HepG2 (cell line): ENCODE data around the gene GAS5. TPM values are rescaled to one million over a fixed set of nuclear protein-coding genes. Genes with fewer than 3 reads are reported as not detected.

Experiments used
- BRD4 ChIP-seq: sonication (generic); formaldehyde crosslinking; IDR thresholded peaks from 2 replicates; pipeline ENCODE4 v1.4.0; 2020; ENCODE audit warnings: missing genetic modification reagents
- CC2D1A ChIP-seq: sonication (generic); formaldehyde crosslinking; IDR thresholded peaks from 2 replicates; pipeline ENCODE4 v1.8.1; 2023; ENCODE audit warnings: mild to moderate bottlenecking, missing genetic modification reagents
- CEBPZ ChIP-seq: IDR thresholded peaks from 2 replicates; pipeline ENCODE4 v1.6.1; 2012; ENCODE audit warnings: low read length, improper control_type of control experiment
- CENPX ChIP-seq: sonication (generic); formaldehyde crosslinking; IDR thresholded peaks from 2 replicates; pipeline ENCODE4 v1.9.0; 2021; ENCODE audit warnings: mild to moderate bottlenecking, missing genetic modification reagents, moderate library complexity
- CHD4 ChIP-seq: fragments of 200-600 bp; sonication (generic); IDR thresholded peaks from 2 replicates; pipeline ENCODE4 v1.7.0; 2017; ENCODE audit warnings: mild to moderate bottlenecking, low read length, borderline replicate concordance
- FLYWCH1 ChIP-seq: sonication (generic); formaldehyde crosslinking; IDR thresholded peaks from 2 replicates; pipeline ENCODE4 v1.8.1; 2023; ENCODE audit warnings: mild to moderate bottlenecking, missing genetic modification reagents
- FOSL2 ChIP-seq: sonication (generic); formaldehyde crosslinking; IDR thresholded peaks from 2 replicates; pipeline ENCODE4 v1.4.0; 2020; ENCODE audit warnings: missing genetic modification reagents
- HMG20B ChIP-seq: conservative IDR thresholded peaks from 2 replicates; pipeline ENCODE4 v1.6.1; 2016; ENCODE audit warnings: missing genetic modification reagents, missing compliant biosample characterization
- HOXA9 ChIP-seq: sonication (generic); formaldehyde crosslinking; IDR thresholded peaks from 2 replicates; pipeline ENCODE4 v1.8.1; 2022; ENCODE audit warnings: missing genetic modification reagents, mild to moderate bottlenecking, moderate library complexity, borderline replicate concordance
- IKZF1 ChIP-seq: fragments of 450-650 bp; IDR thresholded peaks from 2 replicates; pipeline ENCODE4 v1.7.1; 2016
- JUNB ChIP-seq: sonication (generic); formaldehyde crosslinking; IDR thresholded peaks from 2 replicates; pipeline ENCODE4 v1.8.0; 2022; ENCODE audit warnings: missing genetic modification reagents, mild to moderate bottlenecking, borderline replicate concordance
- PPARG ChIP-seq: conservative IDR thresholded peaks from 2 replicates; pipeline ENCODE4 v1.6.1; 2016; ENCODE audit warnings: missing biosample characterization, missing genetic modification reagents
- RELA ChIP-seq: sonication (generic); formaldehyde crosslinking; IDR thresholded peaks from 2 replicates; pipeline ENCODE4 v1.4.0; 2020; ENCODE audit warnings: missing genetic modification reagents
- SMARCE1 ChIP-seq: fragments of 450-650 bp; IDR thresholded peaks from 2 replicates; pipeline ENCODE4 v1.6.1; 2017; ENCODE audit warnings: borderline replicate concordance
- SOX5 ChIP-seq: IDR thresholded peaks from 2 replicates; pipeline ENCODE4 v1.6.1; 2016; ENCODE audit warnings: borderline replicate concordance
- SOX6 ChIP-seq, 2 experiments: fragments of 450-650 bp in 1 of 2; sonication (generic) in 1 of 2; formaldehyde crosslinking in 1 of 2; IDR thresholded peaks; 2 replicates each; pipeline versions ENCODE4 v1.4.0 to v1.6.1; 2017 to 2020; ENCODE audit warnings: antibody characterized with exemption in 1 of 2, mild to moderate bottlenecking in 1 of 2, missing genetic modification reagents in 1 of 2
- SRF ChIP-seq: IDR thresholded peaks from 2 replicates; pipeline ENCODE4 v1.6.1; 2011; ENCODE audit warnings: mild to moderate bottlenecking, low read depth, low read length, moderate library complexity
- STAT5B ChIP-seq: sonication (generic); formaldehyde crosslinking; IDR thresholded peaks from 2 replicates; pipeline ENCODE4 v1.4.0; 2020; ENCODE audit warnings: missing genetic modification reagents
- XRCC5 ChIP-seq: fragments of 200-400 bp; formaldehyde crosslinking; optimal IDR thresholded peaks from 2 replicates; pipeline ENCODE3; 2017; ENCODE audit warnings: mild to moderate bottlenecking, low read length
- ZNF160 ChIP-seq: sonication (generic); formaldehyde crosslinking; IDR thresholded peaks from 2 replicates; pipeline ENCODE4 v1.8.0; 2022; ENCODE audit warnings: mild to moderate bottlenecking, inconsistent platforms, missing genetic modification reagents
- ZNF180 ChIP-seq: sonication (generic); formaldehyde crosslinking; IDR thresholded peaks from 2 replicates; pipeline ENCODE4 v1.4.0; 2020; ENCODE audit warnings: low read depth, missing genetic modification reagents, borderline replicate concordance
- ZNF224 ChIP-seq: sonication (generic); formaldehyde crosslinking; IDR thresholded peaks from 2 replicates; pipeline ENCODE4 v1.5.0; 2020; ENCODE audit warnings: mild to moderate bottlenecking, missing genetic modification reagents
- ZNF256 ChIP-seq: sonication (generic); formaldehyde crosslinking; conservative IDR thresholded peaks from 2 replicates; pipeline ENCODE4 v1.4.0; 2020; ENCODE audit warnings: missing genetic modification reagents
- ZNF605 ChIP-seq: sonication (generic); formaldehyde crosslinking; IDR thresholded peaks from 2 replicates; pipeline ENCODE4 v1.8.0; 2022; ENCODE audit warnings: mild to moderate bottlenecking, missing genetic modification reagents
- ZNF710 ChIP-seq: sonication (generic); formaldehyde crosslinking; IDR thresholded peaks from 2 replicates; pipeline ENCODE4 v1.5.0; 2020; ENCODE audit warnings: mild to moderate bottlenecking, missing genetic modification reagents, borderline replicate concordance
- ZNF781 ChIP-seq: sonication (generic); formaldehyde crosslinking; IDR thresholded peaks from 2 replicates; pipeline ENCODE4 v1.5.1; 2020; ENCODE audit warnings: borderline replicate concordance, mild to moderate bottlenecking, missing genetic modification reagents; ENCODE audit errors: not compliant biosample characterization
- ZNF816 ChIP-seq: sonication (generic); formaldehyde crosslinking; IDR thresholded peaks from 2 replicates; pipeline ENCODE4 v1.8.0; 2022; ENCODE audit warnings: missing genetic modification reagents, mild to moderate bottlenecking, borderline replicate concordance
- ZNF891 ChIP-seq: sonication (generic); formaldehyde crosslinking; IDR thresholded peaks from 2 replicates; pipeline ENCODE4 v1.5.0; 2020; ENCODE audit warnings: mild to moderate bottlenecking, missing genetic modification reagents
- ZSCAN22 ChIP-seq: sonication (generic); formaldehyde crosslinking; IDR thresholded peaks from 2 replicates; pipeline ENCODE4 v1.4.0; 2020; ENCODE audit warnings: mild to moderate bottlenecking, missing genetic modification reagents
- polyA plus RNA-seq, 8 experiments: library from polyadenylated mRNA; depleted of rRNA in 3 of 8; stranded (reverse) in 7 of 8; unstranded in 1 of 8; fragments of >200 nt; fragmentation: Illumina TruSeq in 4 of 8; extraction: Trizol in 4 of 8; gene quantifications; 2 replicates each; pipeline versions ENCODE4 v1.2.1 to v1.2.3, GENCODE V29; 2011 to 2016; ENCODE audit warnings: low read depth in 4 of 8, missing spikeins in 1 of 8, mixed read lengths in 1 of 8; ENCODE audit not compliant: insufficient read depth in 1 of 8
- total RNA-seq, 5 experiments: library from RNA; depleted of rRNA; stranded (reverse); fragments of >200 nt; fragmentation: Illumina TruSeq; extraction: Trizol; gene quantifications; 2 replicates each; pipeline ENCODE4 v1.2.3, GENCODE V29; 2016; ENCODE audit warnings: low read depth in 1 of 5

The GAS5 gene
- total and polyA plus RNA-seq, 2 of the 13 experiments (the other 11 are each of a cell fraction or from before 2014, with no cell fraction given), result 352 to 738 TPM

GRCh38 chr1:173917149-173917548, 49.4 kb upstream of the GAS5 start, which contains the start of gene SERPINC1 (continued):
- TF ChIP-seq CEBPZ (no peak), ZNF256 (CRISPR knock-in tag) (no peak), BRD4 (no peak), ZNF605 (no peak), JUNB (no peak), SOX6 (IDR thresholded peaks at IDR 0.05) (no peak), SOX6 (CRISPR knock-in tag; IDR thresholded peaks at IDR 0.05) (no peak), STAT5B (CRISPR knock-in tag) (no peak), ZNF180 (no peak), ZNF816 (CRISPR knock-in tag) (no peak), FOSL2 (CRISPR knock-in tag) (no peak), HOXA9 (CRISPR knock-in tag) (no peak), RELA (CRISPR knock-in tag) (no peak), CC2D1A (no peak), CHD4 (no peak), ZNF160 (CRISPR knock-in tag) (no peak), IKZF1 (no peak), SRF (no peak), PPARG (CRISPR knock-in tag) (no peak), SOX5 (no peak), HMG20B (no peak), ZNF224 (no peak), ZNF781 (CRISPR knock-in tag) (no peak), ZSCAN22 (CRISPR knock-in tag) (no peak), ZNF710 (CRISPR knock-in tag) (no peak), SMARCE1 (no peak), CENPX (no peak), FLYWCH1 (CRISPR knock-in tag) (0 out of 2 replicates have a peak, but pooled peaks have one; percentile 34), XRCC5 (no peak), ZNF891 (CRISPR knock-in tag) (no peak; the same call in 1 of the 2 replicates)
